22Rv1 (cell line): ENCODE data around the gene SEPTIN5.
"Not testable (repeated sequence)": the region's sequence is repeated elsewhere in the genome, so short reads cannot be mapped to it uniquely, and the experiment has no call there.

ENCODE experiments used
- H3K27ac ChIP-seq: fragments of 450-650 bp; 2 replicates; pipeline ENCODE4 v1.5.1; 2017
- ZFX ChIP-seq: fragments of 450-650 bp; IDR thresholded peaks from 2 replicates; pipeline ENCODE4 v1.6.1; 2017; ENCODE audit warnings: antibody characterized with exemption, borderline replicate concordance
- TF ChIP-seq, protein P1 (sequence below): fragments of 450-650 bp; IDR thresholded peaks from 2 replicates; pipeline ENCODE4 v1.5.1; 2017; ENCODE audit warnings: mild to moderate bottlenecking

Gene SEPTIN5

DNA sequence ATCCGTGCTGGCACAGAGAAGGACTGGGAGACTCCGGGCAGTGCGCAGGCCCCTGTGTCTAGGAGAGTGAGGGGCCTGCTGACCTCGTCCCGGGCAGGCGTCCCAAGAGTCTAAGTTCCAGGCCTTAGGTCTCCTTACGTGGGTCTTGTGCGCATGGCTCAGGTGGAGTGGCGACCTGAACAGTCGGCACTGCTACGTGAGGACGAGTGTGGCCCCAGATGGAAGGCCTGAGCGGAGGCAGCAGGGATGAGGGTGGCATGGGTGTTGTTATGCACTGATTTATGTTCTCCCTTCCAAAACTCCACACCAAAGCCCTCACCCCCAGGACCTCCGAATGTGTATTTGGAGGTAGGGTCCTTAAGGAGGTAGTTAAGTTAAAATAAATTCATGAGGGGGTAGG is 20.7 kb upstream of the SEPTIN5 start:
- H3K27ac ChIP-seq: no peak overlapping the region
- TF ChIP-seq, protein P1, sequence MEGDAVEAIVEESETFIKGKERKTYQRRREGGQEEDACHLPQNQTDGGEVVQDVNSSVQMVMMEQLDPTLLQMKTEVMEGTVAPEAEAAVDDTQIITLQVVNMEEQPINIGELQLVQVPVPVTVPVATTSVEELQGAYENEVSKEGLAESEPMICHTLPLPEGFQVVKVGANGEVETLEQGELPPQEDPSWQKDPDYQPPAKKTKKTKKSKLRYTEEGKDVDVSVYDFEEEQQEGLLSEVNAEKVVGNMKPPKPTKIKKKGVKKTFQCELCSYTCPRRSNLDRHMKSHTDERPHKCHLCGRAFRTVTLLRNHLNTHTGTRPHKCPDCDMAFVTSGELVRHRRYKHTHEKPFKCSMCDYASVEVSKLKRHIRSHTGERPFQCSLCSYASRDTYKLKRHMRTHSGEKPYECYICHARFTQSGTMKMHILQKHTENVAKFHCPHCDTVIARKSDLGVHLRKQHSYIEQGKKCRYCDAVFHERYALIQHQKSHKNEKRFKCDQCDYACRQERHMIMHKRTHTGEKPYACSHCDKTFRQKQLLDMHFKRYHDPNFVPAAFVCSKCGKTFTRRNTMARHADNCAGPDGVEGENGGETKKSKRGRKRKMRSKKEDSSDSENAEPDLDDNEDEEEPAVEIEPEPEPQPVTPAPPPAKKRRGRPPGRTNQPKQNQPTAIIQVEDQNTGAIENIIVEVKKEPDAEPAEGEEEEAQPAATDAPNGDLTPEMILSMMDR: no peak
- TF ChIP-seq ZFX: no peak

DNA sequence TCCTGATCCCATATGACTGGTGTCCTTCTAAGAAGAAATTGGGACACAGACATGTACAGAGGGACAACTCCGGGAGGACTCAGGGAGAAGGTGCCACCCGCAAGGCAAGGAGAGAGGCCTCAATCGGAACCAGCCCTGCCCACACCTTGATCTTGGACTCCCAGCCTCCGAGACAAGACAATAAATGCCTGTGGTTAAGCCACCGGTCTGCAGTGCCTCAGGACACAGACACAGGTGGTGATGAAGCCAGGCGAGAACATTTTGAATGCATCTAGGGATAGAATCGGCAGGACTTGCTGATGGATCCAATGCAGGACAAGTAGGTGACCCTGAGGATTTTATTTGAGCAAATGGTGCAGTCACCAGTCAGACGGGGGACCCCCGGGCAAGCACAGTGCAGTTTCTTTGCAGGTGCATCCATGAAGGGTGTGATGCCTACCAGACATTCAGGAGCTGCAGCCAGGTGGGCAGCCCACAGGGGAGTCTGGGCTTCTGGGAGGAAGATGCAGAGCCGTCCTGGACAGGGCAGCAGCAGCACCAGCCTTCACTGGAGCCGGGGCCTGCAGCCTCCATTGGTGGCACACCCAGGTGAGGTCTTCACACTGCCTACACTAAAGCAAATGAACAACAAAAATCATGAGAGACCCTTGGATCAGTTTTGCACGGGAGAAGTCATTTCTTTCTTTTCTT is 20.2 kb upstream of the SEPTIN5 start:
- H3K27ac ChIP-seq: no peak overlapping the region
- TF ChIP-seq ZFX: no peak
- TF ChIP-seq, protein P1: no peak

DNA sequence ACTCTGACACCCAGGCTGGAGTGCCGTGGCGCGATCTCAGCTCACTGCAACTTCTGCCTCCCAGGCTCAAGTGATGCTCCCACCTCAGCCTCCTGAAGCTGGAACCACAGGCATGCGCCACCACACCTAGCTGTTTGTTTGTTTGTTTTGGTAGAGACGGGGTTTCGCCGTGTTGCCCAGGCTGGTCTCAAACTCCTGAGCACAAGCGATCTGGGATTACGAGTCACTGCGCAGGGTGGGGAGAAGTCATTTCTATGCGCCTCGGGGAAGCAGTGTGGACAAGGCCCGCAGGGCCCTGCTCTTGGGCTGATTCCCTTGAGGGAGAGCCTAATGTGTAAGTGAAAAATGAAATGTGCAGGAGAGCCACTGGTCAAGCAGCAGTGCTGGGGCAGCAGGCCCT is 19.6 kb upstream of the SEPTIN5 start:
- TF ChIP-seq, protein P1: no peak
- no peak for TF ChIP-seq ZFX
- H3K27ac ChIP-seq: no peak overlapping the region

DNA sequence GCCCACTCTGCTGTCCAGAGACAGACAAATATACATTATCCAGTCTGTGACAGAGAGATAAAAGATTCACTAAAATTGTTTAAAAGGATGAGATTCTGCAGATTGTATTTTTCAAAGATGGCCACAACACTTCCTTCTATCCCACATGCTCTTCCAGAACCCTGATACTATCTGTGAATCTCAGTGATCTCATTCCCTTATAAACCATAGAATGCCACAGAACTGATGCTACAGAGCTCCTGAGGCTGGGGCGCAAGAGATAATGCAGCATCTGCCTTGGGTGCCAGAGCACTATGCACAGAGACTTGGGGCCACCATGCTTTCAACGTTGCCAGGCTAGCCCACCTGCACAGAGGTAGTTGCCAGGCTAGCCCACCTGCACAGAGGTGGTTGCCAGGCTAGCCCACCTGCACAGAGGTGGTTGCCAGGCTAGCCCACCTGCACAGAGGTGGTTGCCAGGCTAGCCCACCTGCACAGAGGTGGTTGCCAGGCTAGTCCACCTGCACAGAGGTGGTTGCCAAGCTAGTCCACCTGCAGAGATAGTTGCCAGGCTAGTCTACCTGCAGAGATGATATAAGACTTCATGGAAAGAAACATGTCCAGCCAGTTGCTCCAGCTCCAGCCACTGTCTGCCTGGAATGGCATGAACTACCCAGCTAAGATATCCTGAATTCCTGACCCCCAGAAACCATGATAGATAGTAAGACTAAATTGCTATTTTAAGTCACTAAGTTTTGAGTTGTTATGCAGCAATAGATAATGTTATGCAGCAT is 17.6 kb upstream of the SEPTIN5 start:
- H3K27ac ChIP-seq: no peak overlapping the region
- TF ChIP-seq, protein P1: no peak
- TF ChIP-seq ZFX: no peak

DNA sequence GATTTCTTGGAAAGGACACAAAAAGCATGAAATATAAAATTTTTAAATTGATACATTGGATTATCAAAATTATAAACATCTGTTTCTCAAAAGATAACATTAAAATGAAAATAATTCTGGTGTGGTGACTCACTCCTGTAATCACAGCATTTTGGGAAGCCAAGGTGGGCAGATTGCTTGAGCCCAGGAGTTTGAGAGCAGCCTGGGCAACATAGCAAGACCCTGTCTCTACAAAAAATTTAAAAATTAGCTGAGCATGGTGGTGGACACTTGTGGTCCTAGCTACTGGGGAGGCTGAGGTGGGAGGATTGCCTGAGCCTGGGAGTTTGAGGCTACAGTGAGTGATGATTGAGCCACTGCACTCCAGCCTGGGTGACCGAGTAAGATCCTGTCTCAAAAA is 16.4 kb upstream of the SEPTIN5 start:
- not testable (repeated sequence) for H3K27ac ChIP-seq

DNA sequence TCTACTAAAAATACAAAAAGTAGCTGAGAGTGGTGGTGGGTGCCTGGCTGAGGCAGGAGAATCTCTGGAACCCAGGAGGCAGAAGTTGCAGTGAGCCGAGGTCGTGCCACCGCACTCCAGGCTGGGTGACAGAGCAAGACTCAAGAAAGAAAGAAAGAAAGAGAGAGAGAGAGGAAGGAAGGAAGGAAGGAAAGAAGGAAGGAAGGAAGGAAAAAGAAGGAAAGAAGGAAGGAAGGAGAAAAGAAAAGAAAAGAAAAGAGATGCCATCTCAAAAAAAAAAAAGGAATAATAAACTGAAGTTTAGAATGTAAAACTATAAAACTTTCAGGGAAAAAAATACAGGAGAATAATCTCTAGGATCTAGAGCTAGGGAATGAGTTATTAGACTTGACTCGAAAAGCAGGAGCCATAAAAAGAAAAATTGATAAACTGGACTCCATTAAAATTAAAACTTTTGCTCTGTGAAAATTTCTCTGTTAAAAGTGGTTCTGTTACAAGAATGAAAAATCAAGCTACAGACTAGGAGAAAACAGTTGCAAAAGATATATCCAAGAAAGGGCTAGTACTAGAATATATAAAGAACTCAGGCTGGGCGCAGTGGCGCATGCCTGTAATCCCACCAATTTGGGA is 13.4 kb upstream of the SEPTIN5 start:
- H3K27ac ChIP-seq: no peak overlapping the region
- TF ChIP-seq, protein P1: no peak
- no peak for TF ChIP-seq ZFX

DNA sequence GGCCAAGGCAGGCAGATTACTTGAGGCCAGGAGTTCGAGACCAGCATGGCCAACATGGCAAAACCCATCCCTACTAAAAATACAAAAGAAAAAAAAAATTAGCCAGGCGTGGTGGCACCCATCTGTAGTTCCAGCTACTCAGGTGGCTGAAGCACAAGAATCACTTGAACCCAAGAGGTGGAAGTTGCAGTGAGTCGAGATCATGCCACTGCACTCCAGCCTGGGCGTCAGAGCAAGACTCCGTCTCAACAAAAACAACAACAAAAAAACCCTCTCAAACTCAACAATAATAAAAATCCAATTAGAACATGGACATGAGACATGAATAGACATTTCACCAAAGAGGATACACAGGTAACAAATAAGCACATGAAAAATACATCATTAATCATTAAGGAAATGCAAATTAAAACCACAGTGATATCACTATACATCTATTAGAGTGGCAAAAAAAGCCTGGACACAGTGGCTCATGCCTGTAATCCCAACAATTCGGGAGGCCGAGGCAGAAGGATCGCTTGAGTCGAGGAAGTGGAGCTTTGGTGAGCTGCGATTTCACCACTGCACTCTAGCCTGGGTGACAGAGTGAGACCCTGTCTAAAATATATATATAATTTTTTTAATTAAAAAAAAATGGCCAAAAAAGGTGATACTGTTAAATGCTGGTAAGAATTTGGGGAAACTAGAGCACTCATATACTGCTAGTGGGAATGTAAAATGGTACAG is 12.7 kb upstream of the SEPTIN5 start:
- no peak for TF ChIP-seq ZFX
- TF ChIP-seq, protein P1: no peak

More for the DNA sequence above, 12.7 kb upstream of the SEPTIN5 start:
- no peak overlapping the region for H3K27ac ChIP-seq
